Kidney (tissue), 14 donors: ENCODE data around the gene OR4D1. TPM values are rescaled to one million over a fixed set of nuclear protein-coding genes. Genes with fewer than 3 reads are reported as not detected.
"Not testable (repeated sequence)": the region's sequence is repeated elsewhere in the genome, so short reads cannot be mapped to it uniquely, and the experiment has no call there.

Source experiments
- DNase-seq, 5 donors: peaks; one replicate each; pipeline ENCODE4 v3.0.0-alpha.2; 2013 to 2020
- FAIRE-seq: peaks from 2 replicates; lab custom pipeline; 2012; peaks lifted over from hg19 to GRCh38; lab: Jason Lieb, UNC
- H3K27ac ChIP-seq, 2 donors: one replicate each; pipeline ENCODE4 v1.7.0; 2013; ENCODE audit warnings: low read depth in 2 of 2, low read length in 2 of 2, inconsistent platforms in 1 of 2
- H3K27me3 ChIP-seq: one replicate; pipeline ENCODE4 v1.7.1; 2013; ENCODE audit warnings: low read length, inconsistent platforms; ENCODE audit not compliant: control insufficient read depth, insufficient read depth
- H3K36me3 ChIP-seq, 3 donors: one replicate each; pipeline versions ENCODE4 v1.7.0 to v1.7.1; 2013; ENCODE audit warnings: low read length in 3 of 3, control low read depth in 1 of 3, inconsistent platforms in 1 of 3; ENCODE audit not compliant: insufficient read depth in 3 of 3, control insufficient read depth in 2 of 3
- H3K4me1 ChIP-seq, 3 donors: one replicate each; pipeline versions ENCODE4 v1.7.0 to v1.7.1; 2013; ENCODE audit warnings: low read length in 3 of 3, inconsistent platforms in 1 of 3, low read depth in 1 of 3; ENCODE audit not compliant: control insufficient read depth in 2 of 3, insufficient read depth in 2 of 3
- H3K4me3 ChIP-seq, 3 donors: one replicate each; pipeline versions ENCODE4 v1.7.0 to v1.8.1; 2013; ENCODE audit warnings: low read length in 3 of 3, control low read depth in 1 of 3, inconsistent platforms in 1 of 3
- H3K9ac ChIP-seq, 3 donors: one replicate each; pipeline versions ENCODE4 v1.7.0 to v1.7.1; 2013; ENCODE audit warnings: low read length in 3 of 3, control low read depth in 1 of 3, inconsistent platforms in 1 of 3
- H3K9me3 ChIP-seq, 3 donors: one replicate each; pipeline versions ENCODE4 v1.7.0 to v1.7.1; 2013; ENCODE audit warnings: low read length in 3 of 3, control low read depth in 1 of 3, inconsistent platforms in 1 of 3; ENCODE audit not compliant: control insufficient read depth in 2 of 3, insufficient read depth in 1 of 3
- CTCF ChIP-seq: IDR thresholded peaks from 3 replicates; pipeline ENCODE4 v1.5.1; 2012; ENCODE audit warnings: mild to moderate bottlenecking, moderate library complexity, borderline replicate concordance; ENCODE audit not compliant: insufficient read depth; ENCODE audit errors: extremely low read depth
- intact Hi-C: fragments of 100-400 bp; cut with DNase I; formaldehyde crosslinking; loops from one replicate; pipeline ENCODE4 v1.11.1; 2022
- polyA plus RNA-seq: library from polyadenylated mRNA; stranded (reverse); fragments of 350-450 nt; fragmentation: Illumina TruSeq; extraction: RNeasy Lipid Tissue Mini Kit (QIAGEN cat#74804); gene quantifications from one replicate; pipeline ENCODE4 v1.2.3, GENCODE V29; 2014; ENCODE audit warnings: low read depth, low replicate concordance; ENCODE audit not compliant: insufficient read depth
- total RNA-seq: library from RNA; stranded (reverse); fragmentation: NEBNext Ultra II Directional; extraction: Animal tissue kit (Norgen Biotek cat#: 25700); gene quantifications from one replicate; pipeline ENCODE4 v1.2.1, GENCODE V29; 2021
- donor health status: control.
- donor health status: control.
- donor health status: control.
- donor health status: control.
- donor health status: control.
- donor health status: DM: yes; HTN: yes; CAD: no.
- donor health status: Normal renal cell carcinoma (clear cell type).

Gene OR4D1
- total and polyA plus RNA-seq, 2 donors from 2014 or later = 0.06 TPM; not detected in 1

DNA sequence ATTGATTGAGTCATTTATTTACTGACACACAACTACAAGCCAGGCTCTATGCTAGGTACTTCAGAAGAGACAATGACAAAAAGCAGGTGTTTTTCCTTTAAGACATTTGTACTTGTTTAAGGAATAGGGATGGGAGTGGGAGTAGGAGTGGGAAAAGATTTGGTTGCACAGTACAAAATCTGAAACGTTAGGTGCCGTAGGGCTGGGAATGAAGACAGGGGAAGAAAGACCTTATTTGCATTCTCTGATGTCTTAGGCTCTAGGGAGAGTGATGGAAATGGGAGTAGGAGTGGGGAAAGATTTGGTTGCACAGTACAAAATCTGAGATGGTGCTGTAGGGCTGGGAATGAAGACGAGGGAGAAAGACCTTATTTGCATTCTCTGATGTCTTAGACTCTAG is 28.7 kb upstream of the OR4D1 start:
- H3K4me1 ChIP-seq = no peaks in the 10 kb centered on the region
- no peak overlapping the region for H3K4me3 ChIP-seq
- H3K9ac ChIP-seq = no peak overlapping the region
- H3K27ac ChIP-seq = no peak overlapping the region
- H3K27me3 ChIP-seq = no peaks in the 10 kb centered on the region
- DNase-seq (no peak), FAIRE-seq (no peak)
- peaks cover 0 to 2% (median 0%) of the 10 kb centered on the region in 3 donors for H3K9me3 ChIP-seq
- no peaks in the 10 kb centered on the region for H3K36me3 ChIP-seq
- TF ChIP-seq CTCF = no peak
- intact Hi-C loops = loop anchor here (10.0 kb wide), 1 partner anchor 265 kb away; the partner anchor contains the start of gene MRPS23

DNA sequence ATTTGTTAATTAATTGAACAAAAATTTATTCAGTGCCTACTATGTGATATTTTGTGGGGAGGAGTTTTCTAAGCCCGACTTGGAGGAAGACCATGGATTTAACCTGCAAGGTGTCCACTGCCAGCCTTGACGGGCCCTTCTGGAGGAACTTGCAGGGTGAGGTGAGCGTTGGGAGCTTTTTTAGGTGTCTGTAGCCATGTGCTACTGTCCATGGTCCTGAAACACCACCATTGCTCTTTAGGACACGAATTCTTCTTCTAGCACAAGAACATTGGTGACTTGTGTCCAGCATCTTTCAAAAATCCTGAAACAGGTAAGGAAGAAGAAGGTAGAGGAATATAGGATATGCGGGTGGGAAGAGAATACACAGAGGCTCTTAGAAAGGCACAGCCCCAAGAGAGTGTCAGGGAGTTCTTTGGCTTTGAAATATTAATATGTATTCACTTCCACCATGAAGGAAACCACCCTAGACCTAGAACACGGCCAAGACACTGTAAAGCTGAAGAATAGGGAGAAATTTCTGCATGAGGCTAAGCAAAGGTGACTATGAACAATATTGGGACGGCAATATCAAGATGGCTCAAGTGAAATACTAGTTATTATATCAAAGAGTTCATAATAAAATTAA is 27.9 kb upstream of the OR4D1 start:
- Histone ChIP-seq H3K9ac (no peak overlapping the region), H3K27ac (no peak overlapping the region), H3K27me3 (no peaks in the 10 kb centered on the region), H3K4me1 (no peaks in the 10 kb centered on the region), H3K36me3 (no peaks in the 10 kb centered on the region), H3K4me3 (no peak overlapping the region), H3K9me3 (peaks cover 0 to 2% (median 0%) of the 10 kb centered on the region in 3 donors)
- no peak for TF ChIP-seq CTCF
- FAIRE-seq (no peak), DNase-seq (peak in 4 of 5 donors; percentile 57 to 90 (median 84))
- intact Hi-C loops = no loop called here

DNA sequence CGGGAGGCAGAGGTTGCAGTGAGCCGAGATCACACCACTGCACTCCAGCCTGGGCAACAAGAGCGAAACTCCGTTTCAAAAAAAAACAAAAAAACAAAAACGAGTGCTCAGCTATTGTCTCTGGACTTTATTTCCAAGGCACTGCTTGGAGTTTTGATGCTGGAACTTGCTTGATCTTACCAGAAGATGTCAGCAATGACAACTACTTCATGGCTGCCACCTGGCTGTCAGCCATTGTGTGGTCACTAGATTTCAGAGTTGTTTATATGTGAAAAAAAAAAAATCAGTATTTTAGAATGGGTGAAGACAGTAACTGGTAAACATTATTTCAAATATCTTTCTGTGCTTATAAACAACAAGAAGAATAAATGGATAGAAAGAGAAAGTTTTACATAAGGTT is 26.3 kb upstream of the OR4D1 start:
- no peaks in the 10 kb centered on the region for H3K27me3 ChIP-seq
- H3K9me3 ChIP-seq = peaks cover 0 to 2% (median 0%) of the 10 kb centered on the region in 3 donors
- no peaks in the 10 kb centered on the region for H3K36me3 ChIP-seq
- no peak overlapping the region for H3K27ac ChIP-seq
- no peaks in the 10 kb centered on the region for H3K4me1 ChIP-seq
- intact Hi-C loops = no loop called here
- peak in 2 of 5 donors; percentile 5 to 38 for DNase-seq
- no peak for FAIRE-seq
- no peak overlapping the region for H3K9ac ChIP-seq
- peak; percentile 13 for TF ChIP-seq CTCF
- no peak overlapping the region for H3K4me3 ChIP-seq

- Histone ChIP-seq H3K27me3 (no peaks in the 10 kb centered on the region), H3K4me1 (no peaks in the 10 kb centered on the region), H3K9me3 (no peaks in the 10 kb centered on the region), H3K36me3 (no peaks in the 10 kb centered on the region), H3K4me3 (no peak overlapping the region), H3K9ac (no peak overlapping the region), H3K27ac (no peak overlapping the region)
- intact Hi-C loops = no loop called here
- TF ChIP-seq CTCF = no peak
- DNase-seq (no peak), FAIRE-seq (no peak)
These were observed 20.3 kb upstream of the OR4D1 start for GRCh38 chr17:58127846-58128245.

- H3K4me1 ChIP-seq, H3K9ac ChIP-seq, H3K36me3 ChIP-seq, H3K9me3 ChIP-seq, FAIRE-seq, H3K4me3 ChIP-seq, H3K27ac ChIP-seq, DNase-seq, H3K27me3 ChIP-seq, intact Hi-C loops: not testable (repeated sequence)
These were observed 15.5 kb upstream of the OR4D1 start for GRCh38 chr17:58132697-58133096.
